ENCODE results near the gene LINC01488. TPM values are rescaled to one million over a fixed set of nuclear protein-coding genes. Genes with fewer than 3 reads are reported as not detected.

The LINC01488 gene
- total RNA-seq, 1 experiment from 2014 or later: not detected

DNA sequence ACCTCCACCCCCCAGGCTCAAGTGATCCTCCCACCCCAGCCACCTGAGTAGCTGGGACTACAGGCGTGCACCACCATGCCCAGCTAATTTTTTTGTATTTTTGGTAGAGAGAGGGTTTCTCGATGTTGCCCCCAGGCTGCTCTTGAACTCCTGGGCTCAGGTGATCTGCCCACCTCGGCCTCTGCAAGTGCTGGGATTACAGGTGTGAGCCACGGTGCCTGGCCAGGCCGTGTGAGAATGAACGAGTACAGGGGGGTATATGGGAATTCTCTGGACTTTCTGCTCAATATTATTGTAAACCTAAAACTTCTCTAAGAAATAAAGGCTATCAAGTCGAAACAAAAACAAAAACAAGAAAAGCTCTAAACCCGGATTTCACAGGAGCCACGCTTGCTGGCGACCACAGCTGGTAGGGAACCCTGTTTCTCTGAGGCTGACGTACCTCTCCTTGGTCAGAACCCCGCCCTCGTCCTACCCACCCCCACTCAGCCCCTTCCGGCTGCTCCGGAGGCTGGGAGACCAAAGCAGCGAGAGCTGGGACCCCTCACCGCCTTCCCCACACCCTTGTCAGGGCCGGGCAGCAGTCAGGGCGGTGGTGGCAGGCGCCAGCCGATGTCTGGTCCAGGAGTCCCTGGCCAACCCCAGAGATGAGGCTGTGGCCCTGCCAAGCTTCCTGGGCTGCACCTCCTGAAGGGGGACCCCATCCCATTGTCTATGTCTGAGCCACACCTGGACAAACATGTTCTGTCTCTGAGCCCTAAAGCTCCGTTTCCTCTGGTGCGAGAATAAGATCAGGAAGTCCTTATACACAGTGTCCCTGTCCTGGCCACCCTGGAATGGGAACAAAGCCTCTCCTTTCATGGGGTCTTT, 52.1 kb downstream of the LINC01488 start:
- H3K9ac ChIP-seq (ENCODE audit: low read length): no peak overlapping the region
- no peak overlapping the region for H3K27ac ChIP-seq (ENCODE audit: low read depth, low read length)
- RAD21 ChIA-PET (ENCODE audit: low non-redundant PET in 1 of 2, low total read pairs in 2 of 2, uncharacterized antibody in 2 of 2, unreplicated experiment in 2 of 2): no interaction called here
- H3K36me3 ChIP-seq (ENCODE audit: control insufficient read depth in 1 of 2, insufficient read depth in 2 of 2, low read length in 2 of 2): no peaks in the 10 kb centered on the region
- no peak overlapping the region for H2AFZ ChIP-seq (ENCODE audit: low read depth, low read length, poor library complexity, severe bottlenecking)
- no TSS peak for BruUV-seq (replicated peaks)
- H3K79me2 ChIP-seq (ENCODE audit: insufficient read depth, low read length): no peaks in the 10 kb centered on the region
- H4K20me1 ChIP-seq (ENCODE audit: insufficient read depth): no peaks in the 10 kb centered on the region
- ATAC-seq: no peak
- intact Hi-C loops (cut with micrococcal nuclease): no loop called here
- POLR2A ChIA-PET: no interaction called here
- TF ChIP-seq POLR2A (IDR thresholded peaks at IDR 0.05; ENCODE audit: borderline replicate concordance, extremely low read depth, insufficient read depth, insufficient read length) (no peak), POLR2AphosphoS5 (IDR thresholded peaks at IDR 0.05; ENCODE audit: low read depth, low read length) (no peak), FOSL1 (IDR thresholded peaks at IDR 0.05; ENCODE audit: low read depth) (no peak), RAD21 (IDR thresholded peaks at IDR 0.05; ENCODE audit: low read depth) (no peak), JUND (IDR thresholded peaks at IDR 0.05) (no peak), EGR1 (IDR thresholded peaks at IDR 0.05; ENCODE audit: low read depth) (no peak), ZFX (IDR thresholded peaks at IDR 0.05) (no peak), TCF7L2 (IDR thresholded peaks at IDR 0.05; ENCODE audit: borderline replicate concordance, extremely low read depth, insufficient read depth, insufficient read length) (no peak), ELF1 (IDR thresholded peaks at IDR 0.05; ENCODE audit: borderline replicate concordance, low read depth) (no peak), EZH2 (IDR thresholded peaks at IDR 0.05) (no peak), SRF (IDR thresholded peaks at IDR 0.05; ENCODE audit: low read depth) (no peak)
- TF ChIP-seq, protein P1, sequence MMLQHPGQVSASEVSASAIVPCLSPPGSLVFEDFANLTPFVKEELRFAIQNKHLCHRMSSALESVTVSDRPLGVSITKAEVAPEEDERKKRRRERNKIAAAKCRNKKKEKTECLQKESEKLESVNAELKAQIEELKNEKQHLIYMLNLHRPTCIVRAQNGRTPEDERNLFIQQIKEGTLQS (IDR thresholded peaks at IDR 0.05): no peak
- H3K27me3 ChIP-seq (ENCODE audit: insufficient read depth, low read length): no peaks in the 10 kb centered on the region
- no peaks in the 10 kb centered on the region for H3K9me2 ChIP-seq (ENCODE audit: insufficient read depth)
- H3K9me3 ChIP-seq (ENCODE audit: control insufficient read depth in 1 of 2, insufficient read depth in 1 of 2, low read depth in 1 of 2, low read length in 2 of 2): no peaks in the 10 kb centered on the region
- no peak overlapping the region for H3K4me3 ChIP-seq (replicated peaks in 1 of 2; ENCODE audit: low read depth in 1 of 2, low read length in 2 of 2)
- CTCF ChIA-PET: no interaction called here
- no peak for DNase-seq (ENCODE audit: low read depth, low spot score)
- H3K4me2 ChIP-seq (ENCODE audit: low read length): no peak overlapping the region
- H3K4me1 ChIP-seq (ENCODE audit: control insufficient read depth in 1 of 2, insufficient read depth in 2 of 2, low read length in 2 of 2): no peaks in the 10 kb centered on the region

DNA sequence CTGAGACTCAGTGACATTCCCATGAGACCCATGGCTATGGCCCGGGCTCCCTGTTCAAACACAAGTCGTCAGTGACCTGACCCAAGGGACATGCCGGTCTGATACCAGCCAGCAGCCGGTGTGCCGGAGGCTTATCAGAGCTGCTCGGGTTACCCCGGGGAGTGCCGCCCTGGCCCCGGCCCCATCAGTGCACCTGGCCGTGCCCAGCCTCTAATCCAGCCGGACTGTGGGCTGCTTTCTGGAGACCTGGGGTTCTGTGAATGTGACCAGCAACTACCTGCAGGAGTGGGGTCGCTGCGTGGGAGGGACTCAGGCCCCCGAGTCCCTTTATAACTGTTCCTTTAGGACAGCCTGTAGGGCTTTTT, 52.7 kb downstream of the LINC01488 start:
- no peaks in the 10 kb centered on the region for H3K79me2 ChIP-seq (ENCODE audit: insufficient read depth, low read length)
- no peaks in the 10 kb centered on the region for H3K9me2 ChIP-seq (ENCODE audit: insufficient read depth)
- intact Hi-C loops (cut with micrococcal nuclease): no loop called here
- no peak overlapping the region for H3K9ac ChIP-seq (ENCODE audit: low read length)
- no peaks in the 10 kb centered on the region for H3K27me3 ChIP-seq (ENCODE audit: insufficient read depth, low read length)
- no peaks in the 10 kb centered on the region for H4K20me1 ChIP-seq (ENCODE audit: insufficient read depth)
- no peak overlapping the region for H3K4me3 ChIP-seq (replicated peaks in 1 of 2; ENCODE audit: low read depth in 1 of 2, low read length in 2 of 2)
- H3K36me3 ChIP-seq (ENCODE audit: control insufficient read depth in 1 of 2, insufficient read depth in 2 of 2, low read length in 2 of 2): no peaks in the 10 kb centered on the region
- ChIA-PET CTCF (no interaction called here), POLR2A (no interaction called here), RAD21 (ENCODE audit: low non-redundant PET in 1 of 2, low total read pairs in 2 of 2, uncharacterized antibody in 2 of 2, unreplicated experiment in 2 of 2) (no interaction called here)
- H3K4me2 ChIP-seq (ENCODE audit: low read length): no peak overlapping the region
- H3K9me3 ChIP-seq (ENCODE audit: control insufficient read depth in 1 of 2, insufficient read depth in 1 of 2, low read depth in 1 of 2, low read length in 2 of 2): no peaks in the 10 kb centered on the region
- no peak overlapping the region for H3K27ac ChIP-seq (ENCODE audit: low read depth, low read length)
- no peak overlapping the region for H2AFZ ChIP-seq (ENCODE audit: low read depth, low read length, poor library complexity, severe bottlenecking)
- BruUV-seq (replicated peaks): no TSS peak
- DNase-seq (ENCODE audit: low read depth, low spot score) (no peak), ATAC-seq (no peak)
- H3K4me1 ChIP-seq (ENCODE audit: control insufficient read depth in 1 of 2, insufficient read depth in 2 of 2, low read length in 2 of 2): no peaks in the 10 kb centered on the region
- no peak for TF ChIP-seq EZH2phosphoT487 (IDR thresholded peaks at IDR 0.05; ENCODE audit: borderline replicate concordance)
- TF ChIP-seq, protein P2, sequence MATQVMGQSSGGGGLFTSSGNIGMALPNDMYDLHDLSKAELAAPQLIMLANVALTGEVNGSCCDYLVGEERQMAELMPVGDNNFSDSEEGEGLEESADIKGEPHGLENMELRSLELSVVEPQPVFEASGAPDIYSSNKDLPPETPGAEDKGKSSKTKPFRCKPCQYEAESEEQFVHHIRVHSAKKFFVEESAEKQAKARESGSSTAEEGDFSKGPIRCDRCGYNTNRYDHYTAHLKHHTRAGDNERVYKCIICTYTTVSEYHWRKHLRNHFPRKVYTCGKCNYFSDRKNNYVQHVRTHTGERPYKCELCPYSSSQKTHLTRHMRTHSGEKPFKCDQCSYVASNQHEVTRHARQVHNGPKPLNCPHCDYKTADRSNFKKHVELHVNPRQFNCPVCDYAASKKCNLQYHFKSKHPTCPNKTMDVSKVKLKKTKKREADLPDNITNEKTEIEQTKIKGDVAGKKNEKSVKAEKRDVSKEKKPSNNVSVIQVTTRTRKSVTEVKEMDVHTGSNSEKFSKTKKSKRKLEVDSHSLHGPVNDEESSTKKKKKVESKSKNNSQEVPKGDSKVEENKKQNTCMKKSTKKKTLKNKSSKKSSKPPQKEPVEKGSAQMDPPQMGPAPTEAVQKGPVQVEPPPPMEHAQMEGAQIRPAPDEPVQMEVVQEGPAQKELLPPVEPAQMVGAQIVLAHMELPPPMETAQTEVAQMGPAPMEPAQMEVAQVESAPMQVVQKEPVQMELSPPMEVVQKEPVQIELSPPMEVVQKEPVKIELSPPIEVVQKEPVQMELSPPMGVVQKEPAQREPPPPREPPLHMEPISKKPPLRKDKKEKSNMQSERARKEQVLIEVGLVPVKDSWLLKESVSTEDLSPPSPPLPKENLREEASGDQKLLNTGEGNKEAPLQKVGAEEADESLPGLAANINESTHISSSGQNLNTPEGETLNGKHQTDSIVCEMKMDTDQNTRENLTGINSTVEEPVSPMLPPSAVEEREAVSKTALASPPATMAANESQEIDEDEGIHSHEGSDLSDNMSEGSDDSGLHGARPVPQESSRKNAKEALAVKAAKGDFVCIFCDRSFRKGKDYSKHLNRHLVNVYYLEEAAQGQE (IDR thresholded peaks at IDR 0.05; ENCODE audit: low read depth): no peak
- TF ChIP-seq YY1 (IDR thresholded peaks at IDR 0.05; ENCODE audit: extremely low read depth, insufficient replicate concordance, low read depth, low read length): no peak
- TF ChIP-seq, protein P1 (IDR thresholded peaks at IDR 0.05): no peak
- no peak for TF ChIP-seq EZH2 (IDR thresholded peaks at IDR 0.05)
- no peak for TF ChIP-seq SRF (IDR thresholded peaks at IDR 0.05; ENCODE audit: low read depth)
- no peak for TF ChIP-seq SP1 (IDR thresholded peaks at IDR 0.05; ENCODE audit: low read depth)
- TF ChIP-seq FOSL1 (IDR thresholded peaks at IDR 0.05; ENCODE audit: low read depth): no peak
- TF ChIP-seq EGR1 (IDR thresholded peaks at IDR 0.05; ENCODE audit: low read depth): no peak
- TF ChIP-seq, protein P3, sequence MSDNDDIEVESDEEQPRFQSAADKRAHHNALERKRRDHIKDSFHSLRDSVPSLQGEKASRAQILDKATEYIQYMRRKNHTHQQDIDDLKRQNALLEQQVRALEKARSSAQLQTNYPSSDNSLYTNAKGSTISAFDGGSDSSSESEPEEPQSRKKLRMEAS (IDR thresholded peaks at IDR 0.05): no peak
